AG04450 (cell line): ENCODE measurements around the gene GPR176. TPM values are rescaled to one million over a fixed set of nuclear protein-coding genes. Genes with fewer than 3 reads are reported as not detected.

Experiments
- polyA plus RNA-seq: library from polyadenylated mRNA; depleted of rRNA; stranded (reverse); fragments of >200 nt; gene quantifications from 2 replicates; pipeline ENCODE4 v1.2.3, GENCODE V29; 2011; rRNA removed
- small RNA-seq: library from RNA; depleted of rRNA; stranded (forward); fragments of <200 nt; gene quantifications from one replicate; pipeline ENCODE3, GENCODE V24; 2012; ENCODE audit warnings: low read depth; ENCODE audit not compliant: insufficient read length

The GPR176 gene
- polyA plus RNA-seq, 1 experiment: 83.9 TPM

Small RNA genes within 50 kb of the gene (small RNA-seq; reads per million reads assigned to genes)
- gene RF00019: not detected

Other genes starting within 250 kb of the GPR176 start
- 0.43 and 0.45 TPM in 2 replicates for gene FSIP1, start 137.4 kb downstream of the GPR176 start, polyA plus RNA-seq
- 83.9 and 96.9 TPM in 2 replicates for gene EIF2AK4, start 13.8 kb upstream of the GPR176 start, polyA plus RNA-seq
- gene SRP14, start 118.9 kb upstream of the GPR176 start, polyA plus RNA-seq: 426 and 559 TPM in 2 replicates
- gene BMF, start 188.6 kb upstream of the GPR176 start, polyA plus RNA-seq: 6.2 and 6.5 TPM in 2 replicates
- gene BUB1B, start 240.8 kb upstream of the GPR176 start, polyA plus RNA-seq: 8.2 and 9.0 TPM in 2 replicates